T follicular helper cell (primary cell): Measurements from ENCODE around the gene COX6B2.
A peak's percentile ranks its signal among the peaks of the same experiment; 100 is the strongest.

Experiments
- DNase-seq: peaks from one replicate; pipeline ENCODE4 v3.0.0-alpha.2; 2020; ENCODE audit warnings: low read depth

The COX6B2 gene

DNA sequence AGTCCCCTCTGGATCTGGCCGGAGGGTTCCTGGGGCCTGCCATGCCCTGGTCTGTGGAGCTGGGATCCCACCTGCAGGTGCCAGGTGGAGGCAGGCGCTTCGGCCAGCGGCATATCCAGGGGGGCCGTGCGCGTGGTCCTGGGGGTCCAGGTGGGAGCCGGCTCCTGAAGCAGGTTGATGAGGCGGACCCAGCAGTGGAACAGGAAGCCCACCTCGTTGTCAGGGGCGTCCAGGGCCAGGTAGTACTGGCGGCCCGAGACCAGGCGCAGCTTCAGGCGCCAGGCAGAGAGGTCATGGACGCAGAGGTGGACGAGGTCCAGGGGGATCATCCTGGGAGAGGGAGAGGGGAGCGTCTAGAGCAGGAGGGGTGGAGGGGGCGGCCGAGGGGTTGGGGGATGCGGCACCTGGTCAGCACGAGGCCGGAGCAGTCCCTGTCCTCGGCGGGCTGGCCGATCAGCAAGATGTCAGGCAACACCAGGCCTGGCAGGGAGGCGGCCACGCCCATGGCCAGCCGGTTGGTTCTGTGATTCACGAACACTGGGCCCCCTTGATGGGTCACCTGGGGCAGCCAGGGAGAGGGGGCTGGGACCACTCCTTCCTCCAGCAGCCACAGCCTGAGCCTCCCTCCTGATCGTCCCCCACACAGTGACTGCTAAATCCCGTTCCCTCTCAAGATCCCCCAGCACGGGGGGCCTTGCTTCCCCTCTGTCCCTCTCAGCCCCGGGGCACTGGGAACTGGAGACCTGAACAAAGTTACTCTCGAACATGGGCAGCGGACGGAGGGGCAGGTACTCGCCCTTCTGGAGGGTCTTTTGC, 7.9 kb upstream of the COX6B2 start:
- DNase-seq = no peak

DNA sequence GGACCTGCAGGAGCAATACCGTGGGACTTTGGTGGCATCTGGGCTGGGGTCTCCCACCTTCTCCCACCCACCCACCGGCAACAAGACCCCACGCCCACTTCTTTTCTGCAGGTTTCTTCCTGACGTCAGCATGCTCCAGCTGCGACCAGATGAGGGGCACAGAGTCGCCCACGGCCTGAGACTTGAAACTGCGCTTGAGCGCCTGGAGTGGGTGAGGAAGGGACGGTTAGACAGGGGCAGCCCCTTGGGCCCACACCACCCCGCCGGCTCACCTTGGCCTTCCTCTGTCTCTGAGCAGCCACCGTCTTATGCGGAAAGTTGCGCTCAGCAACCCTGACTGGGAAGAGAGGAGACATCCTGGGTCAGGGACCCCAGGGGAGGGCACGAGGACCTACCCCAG, 6.4 kb upstream of the COX6B2 start:
- no peak for DNase-seq

- DNase-seq = no peak
These were observed 4.7 kb upstream of the COX6B2 start for GRCh38 chr19:55358943-55359908.

GRCh38 chr19:55358493-55358892, 4.0 kb upstream of the COX6B2 start:
- DNase-seq = no peak

DNA sequence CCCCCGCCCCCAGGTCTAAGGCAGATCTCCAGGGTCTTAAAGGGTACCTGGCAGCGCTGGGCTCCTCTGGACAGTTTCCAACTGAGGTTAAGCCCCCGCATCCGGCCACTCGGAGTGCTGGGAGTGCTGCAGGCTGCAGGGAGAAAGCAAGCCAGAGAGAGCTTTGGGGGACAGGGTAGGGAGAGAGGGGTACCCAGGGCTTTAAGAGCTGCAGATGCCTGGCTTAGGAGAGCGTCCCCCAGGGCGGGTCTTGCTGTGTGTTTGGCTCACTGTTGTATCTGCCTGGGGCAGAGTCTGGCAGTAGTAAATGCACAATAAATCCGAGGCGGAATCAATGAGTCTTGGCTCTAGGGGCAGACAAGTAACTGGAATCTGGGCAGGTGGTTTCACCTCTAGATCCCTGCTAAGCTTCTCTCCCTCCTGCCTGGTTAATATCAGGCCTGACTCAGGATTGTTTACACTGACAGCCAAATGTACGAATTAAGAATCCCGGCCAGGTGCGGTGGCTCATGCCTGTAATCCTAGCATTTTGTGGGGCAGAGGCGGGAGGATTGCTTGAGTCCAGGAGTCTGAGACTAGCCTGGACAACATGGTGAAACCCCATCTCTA, 798 bp upstream of the COX6B2 start:
- DNase-seq = no peak

DNA sequence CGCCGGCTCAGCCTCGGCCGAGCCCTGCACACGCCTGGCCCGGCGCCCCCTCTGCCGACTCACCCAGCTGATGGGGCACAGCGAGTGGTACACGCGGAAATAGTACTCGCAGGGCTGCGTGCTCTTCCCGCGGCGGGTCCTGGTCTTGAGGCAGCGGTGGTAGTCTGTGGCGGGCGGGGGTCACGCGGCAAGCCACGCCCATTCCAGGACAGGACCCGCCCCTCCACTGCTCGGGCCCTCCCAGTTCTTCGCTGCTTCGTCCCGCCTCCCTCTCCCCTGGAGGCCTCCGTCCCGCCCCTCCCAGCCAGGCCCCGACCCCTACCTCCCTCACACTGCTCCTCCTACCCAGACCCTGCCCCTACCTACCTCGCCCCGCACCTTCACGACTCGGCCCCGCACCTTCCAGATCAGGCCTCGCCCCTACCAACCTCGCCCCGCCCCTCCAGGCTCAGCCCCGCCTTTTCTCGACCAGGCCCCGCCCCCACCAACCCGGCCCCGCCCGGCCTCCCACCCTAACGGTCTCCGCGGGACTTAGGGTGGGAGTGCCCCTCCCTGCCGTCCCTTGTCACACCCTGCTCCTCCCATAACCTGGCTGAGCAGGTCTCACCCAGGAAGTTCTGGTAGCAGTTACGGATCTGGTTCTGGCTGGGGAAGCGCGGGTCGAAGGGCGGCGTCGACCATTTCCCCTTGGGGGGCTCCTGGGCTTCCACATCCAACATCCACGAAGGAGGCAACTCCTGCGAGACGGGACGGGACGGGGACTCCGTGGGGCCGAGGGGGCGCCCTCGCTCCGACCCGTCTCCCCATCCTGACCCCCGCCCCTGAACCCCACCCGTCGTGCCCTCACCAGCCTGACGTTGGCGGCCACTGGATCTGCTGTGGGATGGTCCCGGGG, 469 bp downstream of the COX6B2 start:
- DNase-seq = peak; percentile 59

DNA sequence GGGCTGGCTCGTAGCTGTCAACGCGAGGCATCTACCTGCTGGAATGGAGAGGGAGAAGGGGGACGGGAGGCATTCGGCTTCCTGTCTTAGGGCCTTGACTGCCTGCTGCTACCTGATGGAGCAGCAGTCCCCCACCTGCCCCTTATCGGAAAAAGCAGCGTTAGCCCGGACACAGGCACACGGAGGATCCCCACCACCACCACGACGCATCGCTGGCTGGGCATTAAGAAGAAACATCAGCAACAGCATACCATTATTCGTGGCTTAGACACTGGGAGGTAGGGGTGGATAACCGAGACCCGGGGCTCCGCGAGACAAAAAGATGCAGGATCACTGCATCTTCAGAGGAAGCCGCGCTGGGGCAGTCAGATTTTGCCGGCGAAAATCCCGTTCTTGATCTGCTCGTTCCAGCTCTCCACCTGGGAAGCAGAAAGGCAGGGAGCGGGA, 1.1 kb downstream of the COX6B2 start:
- no peak for DNase-seq

DNA sequence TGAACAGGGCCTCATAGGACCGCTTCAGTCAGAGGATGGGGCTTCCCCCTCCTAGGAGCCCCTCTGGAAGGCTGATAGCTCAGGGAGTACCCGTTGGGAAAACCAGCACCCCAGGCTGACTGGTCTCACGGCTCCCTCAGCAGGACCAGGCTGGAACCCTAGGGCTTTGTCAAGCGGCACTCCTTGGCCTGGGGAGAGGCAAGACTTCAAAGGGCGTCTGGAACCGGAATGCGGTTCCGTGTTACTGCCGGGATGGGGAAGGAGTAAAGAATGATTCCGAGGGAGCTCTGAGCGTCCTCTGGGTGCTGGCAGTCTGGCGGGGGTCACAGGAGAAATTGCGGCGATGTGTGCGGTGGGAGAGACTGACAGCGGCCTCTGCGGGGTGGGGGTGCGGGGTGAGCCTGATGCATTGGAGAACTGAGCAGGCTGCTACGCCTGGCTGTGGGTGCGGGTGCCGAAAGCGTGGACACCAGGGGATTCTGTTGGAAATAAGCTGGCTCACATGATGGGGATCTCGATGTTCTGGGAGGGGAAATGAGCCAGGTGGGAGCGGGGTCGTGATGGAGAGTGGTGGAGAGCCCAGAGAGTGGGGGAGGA, 1.9 kb downstream of the COX6B2 start:
- no peak for DNase-seq

- DNase-seq = no peak
These were observed 2.5 kb downstream of the COX6B2 start for GRCh38 chr19:55352040-55352439.

DNA sequence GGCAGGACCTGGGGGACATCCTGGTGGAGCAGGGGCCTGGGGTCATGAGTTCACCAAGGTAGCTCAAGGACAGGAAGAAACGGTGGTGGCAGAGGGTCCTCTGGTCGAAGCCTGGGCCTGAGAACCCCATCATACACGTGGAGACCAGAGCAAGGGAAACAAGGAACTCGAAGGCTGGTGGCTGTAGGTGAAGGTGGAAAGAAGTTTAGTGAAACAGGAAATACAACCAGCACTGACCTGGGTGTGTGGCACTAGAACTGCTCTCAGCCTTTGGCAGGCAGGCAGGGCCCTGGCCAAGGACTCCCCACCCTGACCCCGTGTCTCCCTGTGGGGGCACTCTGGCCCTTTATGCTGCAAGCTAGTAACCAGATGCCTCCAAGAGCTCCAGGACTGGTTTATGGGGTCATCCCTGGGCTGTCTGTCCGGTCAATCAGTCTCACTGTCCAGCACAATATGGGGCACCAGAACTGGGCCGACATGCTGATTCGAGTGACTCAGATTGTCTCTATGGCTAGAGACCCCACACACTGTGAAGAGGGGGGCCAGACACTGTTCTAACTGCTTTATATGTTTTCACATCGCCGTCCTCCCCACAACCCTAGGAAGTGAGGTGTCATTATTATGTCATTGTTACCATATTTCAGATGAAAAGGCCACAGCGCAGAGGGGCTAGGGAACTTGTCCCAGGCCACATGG, 3.8 kb downstream of the COX6B2 start:
- DNase-seq = no peak

DNA sequence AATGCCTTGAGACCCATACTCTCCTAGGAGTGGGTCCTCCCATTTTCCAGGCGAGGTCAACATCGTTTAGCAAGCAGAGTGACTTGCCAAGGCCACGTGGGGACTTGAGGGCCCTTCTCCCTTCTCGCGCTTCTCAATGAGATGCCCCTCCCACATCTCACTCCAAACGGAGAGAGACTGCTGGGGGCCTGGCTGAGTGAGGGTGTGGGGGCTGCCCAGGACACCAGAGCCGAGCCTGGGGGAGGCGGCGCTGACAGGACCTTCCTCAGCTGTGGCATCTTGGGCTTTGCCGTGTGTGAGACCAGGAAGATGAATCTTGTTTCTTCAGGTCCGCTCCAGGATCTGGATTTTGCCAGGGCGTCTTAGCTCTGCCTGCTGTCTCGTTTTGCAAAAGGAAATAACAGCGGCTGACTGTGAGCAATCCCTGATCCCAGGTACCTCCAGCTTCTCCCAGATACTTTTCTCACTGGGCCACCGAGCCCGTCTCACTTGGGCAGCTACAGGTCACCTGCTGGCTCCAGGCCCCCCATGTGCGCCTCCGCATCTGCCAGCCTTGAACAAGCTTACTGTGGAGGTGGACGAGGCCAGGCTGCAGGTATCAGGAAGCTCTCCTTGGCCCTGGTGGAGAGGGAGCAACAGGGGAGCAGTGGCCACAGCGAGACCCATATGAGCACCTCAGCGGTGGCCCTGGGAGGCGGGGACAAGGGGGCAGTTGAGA, 6.0 kb downstream of the COX6B2 start:
- DNase-seq = no peak

DNA sequence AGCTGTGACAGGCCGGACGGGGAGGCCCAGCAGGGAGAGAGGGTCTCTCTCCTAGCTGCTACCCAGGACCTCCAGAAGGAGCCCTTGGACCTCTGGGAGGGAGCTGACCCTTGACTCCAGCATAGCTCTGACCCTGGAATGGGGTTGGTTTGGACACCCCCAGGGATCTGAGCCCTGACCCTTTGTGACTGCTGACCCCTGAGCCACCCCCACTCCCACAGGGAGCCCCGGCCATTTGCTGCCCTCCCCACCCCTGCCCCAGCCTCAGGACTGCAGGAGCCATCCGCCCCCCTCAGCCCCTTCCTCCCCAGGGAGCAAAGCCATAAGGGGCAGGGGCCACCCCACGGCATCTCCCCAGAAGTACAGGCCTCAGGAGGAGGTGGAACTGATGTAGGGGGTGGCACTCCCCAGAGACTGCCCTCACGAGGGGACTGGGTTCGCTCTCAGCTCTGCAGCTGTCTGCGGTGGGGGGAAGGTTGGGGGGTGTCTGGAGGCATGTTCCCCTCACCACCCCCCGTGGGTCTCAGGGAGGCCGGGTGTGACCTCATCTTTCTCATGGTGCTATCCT, 7.0 kb downstream of the COX6B2 start:
- DNase-seq = no peak

DNA sequence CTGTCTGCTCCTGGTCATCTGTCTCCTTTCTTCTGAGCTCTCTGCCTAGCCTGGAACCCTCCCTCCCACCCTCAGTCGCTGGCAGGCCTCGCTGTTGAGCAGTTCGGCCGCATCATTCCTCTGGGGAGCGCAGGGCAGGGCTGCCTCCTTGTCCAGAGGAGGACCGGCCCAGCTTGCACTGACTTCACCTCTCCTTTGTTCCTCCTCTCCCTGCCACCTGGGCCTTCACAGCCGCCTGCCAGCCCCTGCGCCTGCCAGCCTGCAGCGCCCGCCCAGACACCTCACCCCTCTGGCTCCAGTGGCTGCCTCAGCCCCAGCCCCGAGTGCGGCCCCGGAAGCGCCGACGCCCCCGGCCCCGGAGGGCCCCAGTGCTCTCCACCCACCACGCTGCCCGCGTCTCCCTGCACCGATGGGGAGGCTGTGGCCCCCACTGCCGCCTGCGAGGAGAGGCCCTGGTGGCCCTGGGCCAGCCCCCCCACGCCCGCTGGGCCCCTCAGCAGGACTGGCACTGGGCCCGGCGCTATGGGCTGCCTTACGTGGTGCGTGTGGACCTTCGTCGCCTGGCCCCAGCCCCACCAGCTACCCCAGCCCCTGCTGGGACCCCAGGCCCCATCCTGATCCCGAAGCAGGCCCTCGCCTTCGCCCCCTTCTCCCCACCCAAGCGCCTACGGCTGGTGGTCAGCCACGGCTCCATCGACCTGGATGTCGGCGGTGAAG, 7.6 kb downstream of the COX6B2 start:
- DNase-seq = no peak

DNA sequence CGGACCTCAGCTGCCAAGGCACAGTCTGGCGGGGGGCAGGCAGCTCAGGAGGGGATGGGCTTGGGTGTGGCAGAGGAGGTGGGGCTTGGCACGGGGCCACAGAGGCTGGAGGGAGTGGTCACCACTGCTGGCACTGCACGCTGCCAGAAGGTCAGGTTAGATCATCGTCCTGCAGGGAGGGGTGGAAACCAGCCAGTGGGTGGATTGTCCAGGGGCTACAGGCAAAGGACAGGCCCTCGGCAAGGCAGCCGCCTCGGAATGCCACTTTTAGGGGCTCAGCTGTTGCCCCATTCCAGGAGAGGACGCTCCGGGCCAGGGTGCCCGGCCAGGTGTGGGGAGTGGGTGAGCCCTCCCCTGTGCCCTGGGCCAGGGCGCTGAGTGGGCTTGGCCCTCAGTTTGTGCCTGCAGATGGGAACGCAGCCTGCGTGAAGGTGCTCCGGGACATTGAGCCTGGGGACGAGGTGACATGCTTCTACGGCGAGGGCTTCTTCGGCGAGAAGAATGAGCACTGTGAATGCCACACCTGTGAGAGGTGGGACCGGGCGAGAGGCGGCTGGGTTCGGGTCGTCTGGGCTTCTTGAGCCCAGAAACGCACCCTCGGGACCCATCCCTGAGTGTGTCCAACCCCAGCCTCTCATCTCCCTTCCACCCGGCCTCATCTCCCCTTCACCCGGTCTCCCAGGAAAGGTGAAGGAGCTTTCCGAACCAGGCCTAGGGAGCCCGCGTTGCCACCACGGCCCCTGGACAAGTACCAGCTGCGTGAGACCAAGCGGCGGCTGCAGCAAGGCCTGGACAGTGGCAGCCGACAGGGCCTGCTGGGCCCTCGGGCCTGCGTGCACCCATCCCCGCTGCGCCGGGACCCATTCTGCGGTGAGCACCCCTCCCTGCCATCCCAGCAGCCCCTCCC, 8.4 kb downstream of the COX6B2 start:
- no peak for DNase-seq

DNA sequence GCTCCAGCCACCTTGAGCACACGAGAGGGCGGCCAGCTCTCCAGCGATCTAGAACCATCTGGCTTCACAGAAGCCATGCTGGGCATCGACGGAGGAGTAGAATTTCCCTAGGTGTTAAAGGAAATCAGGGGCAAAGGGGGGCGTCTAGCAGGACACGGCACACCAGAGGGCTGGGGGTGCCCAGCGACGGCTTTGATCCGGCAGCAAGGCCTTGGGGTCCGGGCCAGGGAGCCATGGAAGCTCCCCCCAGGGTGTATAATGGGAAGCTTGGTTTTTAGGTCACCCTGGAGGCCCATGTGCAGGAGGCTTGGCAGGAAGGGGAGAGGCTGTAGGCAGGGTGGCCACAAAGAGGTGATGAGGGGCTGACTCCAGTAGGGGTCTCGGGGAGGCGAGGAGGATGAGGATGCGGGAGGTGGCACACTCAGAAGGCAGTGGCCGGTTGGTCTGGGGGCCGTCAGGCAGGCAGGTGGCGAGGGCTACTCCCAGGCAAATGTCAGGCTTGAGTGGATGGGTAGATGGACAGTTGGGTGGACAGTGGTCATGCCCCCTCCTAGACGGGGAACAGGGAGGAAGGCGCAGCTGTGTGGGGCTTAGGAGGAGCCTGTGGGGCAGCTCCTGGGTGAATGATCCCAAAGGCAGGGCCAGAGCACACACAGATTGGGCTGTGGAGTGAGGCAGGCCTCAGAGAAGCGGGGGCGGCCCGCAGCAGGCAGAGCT, 9.3 kb downstream of the COX6B2 start:
- DNase-seq = no peak

GRCh38 chr19:55344444-55344843, 10.1 kb downstream of the COX6B2 start:
- DNase-seq = no peak
